SW480 (cell line): ENCODE measurements around the gene RGS14.
"Not testable (repeated sequence)": the region's sequence is repeated elsewhere in the genome, so short reads cannot be mapped to it uniquely, and the experiment has no call there.

Source experiments
- DNase-seq: peaks from one replicate; pipeline ENCODE4 v3.0.0-alpha.2; 2016; ENCODE audit warnings: low spot score

RGS14 gene

GRCh38 chr5:177366528-177367322 is 9.0 kb downstream of the RGS14 start:
- DNase-seq = no peak

GRCh38 chr5:177367323-177367848 is 9.7 kb downstream of the RGS14 start:
- no peak for DNase-seq

- no peak for DNase-seq
Observed at GRCh38 chr5:177367981-177368868, 10.5 kb downstream of the RGS14 start.

GRCh38 chr5:177368869-177369644 is 11.3 kb downstream of the RGS14 start:
- DNase-seq = no peak

- DNase-seq = no peak
Observed at GRCh38 chr5:177369645-177370440, 12.1 kb downstream of the RGS14 start.

- DNase-seq = no peak
Observed at GRCh38 chr5:177370488-177371119, 12.9 kb downstream of the RGS14 start.

- DNase-seq = no peak
Observed at GRCh38 chr5:177371120-177372033, 13.7 kb downstream of the RGS14 start.

GRCh38 chr5:177372034-177372896 is 14.5 kb downstream of the RGS14 start:
- no peak for DNase-seq

GRCh38 chr5:177372910-177373309 is 15.2 kb downstream of the RGS14 start:
- DNase-seq = no peak

- DNase-seq = no peak
Observed at GRCh38 chr5:177373806-177374205, 16.1 kb downstream of the RGS14 start.

GRCh38 chr5:177374211-177374610 is 16.5 kb downstream of the RGS14 start:
- no peak for DNase-seq

- DNase-seq = not testable (repeated sequence)
Observed at GRCh38 chr5:177375516-177375915, 17.8 kb downstream of the RGS14 start.

- no peak for DNase-seq
Observed at GRCh38 chr5:177376107-177376506, 18.4 kb downstream of the RGS14 start.

- DNase-seq = no peak
Observed at GRCh38 chr5:177377851-177378776, 20.4 kb downstream of the RGS14 start.

GRCh38 chr5:177378884-177379883 is 21.5 kb downstream of the RGS14 start:
- DNase-seq = peak; percentile 90

- no peak for DNase-seq
Observed at GRCh38 chr5:177380805-177381126, 23.0 kb downstream of the RGS14 start.
